Upper lobe of right lung (tissue), 1 donor: ENCODE results near the gene SOX18. TPM values are rescaled to one million over a fixed set of nuclear protein-coding genes. Genes with fewer than 3 reads are reported as not detected.
A peak's percentile ranks its signal among the peaks of the same experiment; 100 is the strongest.

Source experiments
- ATAC-seq: fragments of 200-7000 bp; cut with Tn5 transposase; one replicate; pipeline ENCODE4 v1.9.1; 2020; ENCODE audit warnings: mild to moderate bottlenecking, moderate library complexity
- DNase-seq: peaks from one replicate; pipeline ENCODE4 v3.0.0-alpha.2; 2020
- H3K27ac ChIP-seq: fragments of 200-600 bp; one replicate; pipeline ENCODE4 v1.8.0; 2022
- H3K27me3 ChIP-seq: fragments of 200-600 bp; one replicate; pipeline ENCODE4 v1.8.0; 2022; ENCODE audit warnings: mild to moderate bottlenecking
- H3K36me3 ChIP-seq: fragments of 200-600 bp; one replicate; pipeline ENCODE4 v1.8.0; 2022
- H3K4me1 ChIP-seq: fragments of 200-600 bp; one replicate; pipeline ENCODE4 v1.8.0; 2022
- H3K4me3 ChIP-seq: fragments of 200-600 bp; one replicate; pipeline ENCODE4 v1.8.0; 2022; ENCODE audit warnings: mild to moderate bottlenecking
- H3K9me3 ChIP-seq: fragments of 200-600 bp; one replicate; pipeline ENCODE4 v1.8.0; 2022
- intact Hi-C: fragments of 100-400 bp; cut with DNase I; formaldehyde crosslinking; loops from one replicate; pipeline ENCODE4 v1.11.0; 2022
- total RNA-seq: library from RNA; stranded (reverse); fragmentation: NEBNext Ultra II Directional; extraction: Animal tissue kit (Norgen Biotek cat#: 25700); gene quantifications from one replicate; pipeline ENCODE4 v1.2.1, GENCODE V29; 2021
- TF ChIP-seq, protein P1 (sequence below): fragments of 200-600 bp; IDR thresholded peaks from one replicate; pipeline ENCODE4 v1.8.0; 2022; ENCODE audit warnings: antibody characterized with exemption
- donor health status: DM: no; HTN: yes; CAD: no; lungs with severe emphysema.

SOX18 gene
- total RNA-seq, 1 donor from 2014 or later = 135 TPM

DNA sequence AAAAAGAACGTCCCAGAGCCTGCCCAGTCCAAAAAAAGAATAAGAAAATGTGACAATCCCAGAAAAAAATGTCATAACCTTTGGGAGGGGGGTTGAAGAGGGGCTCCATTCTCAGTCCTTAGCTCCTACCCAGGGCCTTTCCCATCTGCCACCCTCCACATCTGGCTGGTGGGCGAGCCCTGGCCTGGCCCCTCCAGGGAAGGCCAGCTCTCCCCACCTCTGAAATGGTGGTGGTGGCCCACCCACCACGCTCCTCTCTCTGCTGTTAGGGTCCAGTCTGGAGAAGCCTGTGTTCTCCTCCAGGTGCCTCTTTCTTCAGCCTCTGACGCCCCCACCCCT, 29.5 kb upstream of the SOX18 start:
- intact Hi-C loops = no loop called here
- no peak for DNase-seq
- H3K27me3 ChIP-seq = peaks cover 1% of the 10 kb centered on the region
- H3K9me3 ChIP-seq = no peaks in the 10 kb centered on the region
- peak overlapping the region; percentile 83 for H3K27ac ChIP-seq
- H3K36me3 ChIP-seq = peaks cover 4% of the 10 kb centered on the region
- ATAC-seq = no peak
- TF ChIP-seq, protein P1, sequence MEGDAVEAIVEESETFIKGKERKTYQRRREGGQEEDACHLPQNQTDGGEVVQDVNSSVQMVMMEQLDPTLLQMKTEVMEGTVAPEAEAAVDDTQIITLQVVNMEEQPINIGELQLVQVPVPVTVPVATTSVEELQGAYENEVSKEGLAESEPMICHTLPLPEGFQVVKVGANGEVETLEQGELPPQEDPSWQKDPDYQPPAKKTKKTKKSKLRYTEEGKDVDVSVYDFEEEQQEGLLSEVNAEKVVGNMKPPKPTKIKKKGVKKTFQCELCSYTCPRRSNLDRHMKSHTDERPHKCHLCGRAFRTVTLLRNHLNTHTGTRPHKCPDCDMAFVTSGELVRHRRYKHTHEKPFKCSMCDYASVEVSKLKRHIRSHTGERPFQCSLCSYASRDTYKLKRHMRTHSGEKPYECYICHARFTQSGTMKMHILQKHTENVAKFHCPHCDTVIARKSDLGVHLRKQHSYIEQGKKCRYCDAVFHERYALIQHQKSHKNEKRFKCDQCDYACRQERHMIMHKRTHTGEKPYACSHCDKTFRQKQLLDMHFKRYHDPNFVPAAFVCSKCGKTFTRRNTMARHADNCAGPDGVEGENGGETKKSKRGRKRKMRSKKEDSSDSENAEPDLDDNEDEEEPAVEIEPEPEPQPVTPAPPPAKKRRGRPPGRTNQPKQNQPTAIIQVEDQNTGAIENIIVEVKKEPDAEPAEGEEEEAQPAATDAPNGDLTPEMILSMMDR = no peak
- peak overlapping the region; percentile 71 for H3K4me3 ChIP-seq
- peaks cover 26% of the 10 kb centered on the region for H3K4me1 ChIP-seq

DNA sequence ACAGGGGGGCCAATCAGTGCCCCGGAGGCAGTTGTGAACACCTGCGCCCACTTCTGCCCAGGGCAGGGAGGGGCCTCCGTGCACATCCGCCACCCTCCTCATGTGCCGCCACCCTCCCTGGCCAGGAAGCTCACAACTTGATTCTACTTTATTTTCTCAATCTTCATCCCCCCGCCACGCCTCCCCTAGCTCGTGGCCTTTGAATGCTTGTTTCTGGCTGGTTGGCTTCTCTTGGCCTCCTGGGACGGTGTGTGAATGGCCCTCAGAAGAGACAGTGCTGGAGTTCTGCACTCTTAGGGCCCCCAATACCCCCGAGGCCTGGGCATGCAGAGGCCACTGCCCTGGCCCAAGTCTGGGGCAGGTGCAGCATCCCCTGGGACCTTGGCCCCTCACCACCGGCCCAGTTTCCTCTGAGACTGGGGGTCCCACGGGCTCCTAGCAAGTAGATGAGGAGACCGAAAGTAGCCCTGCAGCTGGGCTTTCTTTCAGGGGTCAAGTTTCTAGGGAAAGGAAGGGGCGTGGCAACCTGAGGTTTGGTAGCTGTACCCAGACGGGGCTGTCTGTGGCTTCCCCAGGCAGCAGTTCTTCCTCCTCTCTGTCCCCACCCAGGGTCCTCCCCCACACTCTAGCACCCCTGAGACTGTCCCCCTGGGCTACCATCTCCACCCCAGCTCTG, 28.6 kb upstream of the SOX18 start:
- peak; percentile 17 for ATAC-seq
- DNase-seq = no peak
- Histone ChIP-seq H3K36me3 (peaks cover 12% of the 10 kb centered on the region), H3K27ac (peak overlapping the region; percentile 83), H3K9me3 (no peaks in the 10 kb centered on the region), H3K4me3 (peak overlapping the region; percentile 71), H3K27me3 (no peaks in the 10 kb centered on the region), H3K4me1 (peaks cover 19% of the 10 kb centered on the region)
- TF ChIP-seq, protein P1 = no peak
- intact Hi-C loops = no loop called here

DNA sequence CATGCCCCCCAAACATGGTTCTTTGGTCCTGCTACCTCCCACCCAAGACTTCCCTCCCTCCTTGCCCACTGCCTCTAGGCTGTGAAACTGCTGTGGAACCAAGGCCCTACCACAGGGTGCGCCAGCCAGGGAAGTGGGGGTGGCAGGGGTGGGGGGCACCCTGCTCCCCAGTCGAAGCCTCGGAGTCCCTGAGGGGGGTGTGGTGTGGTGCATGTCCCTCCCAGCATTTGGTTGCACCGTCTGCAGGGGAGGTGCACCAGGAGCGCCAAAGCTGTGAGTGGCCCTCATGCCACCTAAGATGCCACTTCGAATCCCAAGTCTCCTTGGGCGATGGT, 28.1 kb upstream of the SOX18 start:
- no peak for ATAC-seq
- H3K27ac ChIP-seq = peak overlapping the region; percentile 83

DNA sequence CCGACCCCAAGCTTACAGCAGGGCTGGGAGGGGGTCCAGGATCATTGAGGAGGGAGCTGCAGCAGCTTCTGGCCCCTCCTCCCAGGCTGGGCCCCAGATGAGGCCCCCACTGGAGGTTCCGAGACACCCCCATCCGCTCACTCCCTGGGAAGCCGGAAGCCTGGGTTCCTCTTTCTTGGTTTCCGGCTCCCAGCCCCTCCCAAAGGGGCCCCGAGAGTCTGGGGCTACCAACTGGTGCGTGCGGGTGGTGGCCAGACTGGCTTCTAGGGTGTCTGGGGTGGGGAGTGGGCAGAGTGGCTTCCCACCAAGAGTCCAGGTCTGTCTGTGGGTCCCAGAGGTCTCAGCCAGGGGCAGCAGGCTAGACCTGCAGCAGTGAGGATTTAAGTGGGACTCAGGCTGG, 27.7 kb upstream of the SOX18 start:
- ATAC-seq (peak; percentile 30), DNase-seq (no peak)
- Histone ChIP-seq H3K36me3 (peaks cover 15% of the 10 kb centered on the region), H3K4me3 (peak overlapping the region; percentile 71), H3K9me3 (no peaks in the 10 kb centered on the region), H3K27ac (peak overlapping the region; percentile 83), H3K4me1 (peaks cover 17% of the 10 kb centered on the region), H3K27me3 (no peaks in the 10 kb centered on the region)
- intact Hi-C loops = no loop called here
- TF ChIP-seq, protein P1 = no peak

More for the DNA sequence above, 28.1 kb upstream of the SOX18 start:
- peak overlapping the region; percentile 71 for H3K4me3 ChIP-seq
- peaks cover 17% of the 10 kb centered on the region for H3K4me1 ChIP-seq
- H3K36me3 ChIP-seq = peaks cover 15% of the 10 kb centered on the region
- intact Hi-C loops = no loop called here
- TF ChIP-seq, protein P1 = no peak
- no peaks in the 10 kb centered on the region for H3K9me3 ChIP-seq
- DNase-seq = no peak
- no peaks in the 10 kb centered on the region for H3K27me3 ChIP-seq

DNA sequence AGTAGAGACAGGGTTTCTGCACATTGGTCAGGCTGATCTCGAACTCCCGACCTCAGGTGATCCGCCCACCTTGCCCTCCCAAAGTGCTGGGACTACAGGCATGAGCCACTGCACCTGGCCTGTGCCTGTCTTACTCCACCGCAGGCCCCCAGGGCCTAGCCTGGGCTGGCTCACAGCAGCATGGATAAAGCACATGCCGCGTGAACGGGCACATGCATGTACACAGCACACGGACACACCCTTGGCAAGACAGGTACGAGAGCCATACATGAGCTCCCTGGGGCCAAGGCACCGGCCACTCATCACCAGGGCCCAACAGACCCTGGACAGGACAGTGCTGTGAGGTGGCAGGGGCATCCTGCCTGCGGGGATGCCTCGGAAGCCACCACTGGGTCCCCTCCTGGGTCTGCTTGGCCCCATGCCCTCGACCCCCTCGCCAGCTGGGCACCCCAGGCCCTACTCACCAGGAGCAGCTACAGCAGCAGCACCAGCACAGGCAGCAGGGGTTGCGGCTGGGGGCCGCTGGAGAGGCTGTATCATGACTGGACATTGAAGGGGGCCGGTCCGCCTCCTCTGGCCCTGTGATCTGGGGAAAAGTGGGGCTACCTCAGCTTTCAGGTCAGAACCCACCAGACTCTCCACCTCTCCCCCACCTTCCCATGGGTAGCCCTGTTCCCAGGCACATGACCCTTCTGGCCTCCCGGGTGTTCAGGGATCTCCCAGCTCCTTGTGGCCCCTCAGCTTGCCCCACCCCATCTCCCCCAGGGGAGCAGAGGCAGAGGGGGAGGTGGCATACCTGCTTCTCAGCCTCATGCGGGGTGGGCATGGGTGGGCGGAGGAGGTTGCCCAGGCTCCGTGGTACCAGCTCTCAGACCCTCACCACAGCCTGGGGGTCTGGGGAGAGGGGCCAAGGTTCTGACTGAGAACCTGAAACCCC, 26.9 kb upstream of the SOX18 start:
- intact Hi-C loops = no loop called here
- Histone ChIP-seq H3K4me1 (peaks cover 17% of the 10 kb centered on the region), H3K36me3 (peaks cover 15% of the 10 kb centered on the region), H3K9me3 (no peaks in the 10 kb centered on the region), H3K27ac (peak overlapping the region; percentile 83), H3K27me3 (no peaks in the 10 kb centered on the region), H3K4me3 (peak overlapping the region; percentile 71)
- DNase-seq (no peak), ATAC-seq (no peak)
- TF ChIP-seq, protein P1 = no peak
